Neural cell (in vitro differentiated cells): ENCODE measurements around the gene ZNF358. TPM values are rescaled to one million over a fixed set of nuclear protein-coding genes. Genes with fewer than 3 reads are reported as not detected.
"Not testable (repeated sequence)": the region's sequence is repeated elsewhere in the genome, so short reads cannot be mapped to it uniquely, and the experiment has no call there.

Experiments used
- H2AFZ ChIP-seq: fragments of 200-600, 300-800 bp; sonication (generic), shearing (Covaris generic); 2 replicates; pipeline ENCODE4 v1.6.0; 2014; ENCODE audit warnings: low read depth, mild to moderate bottlenecking, antibody characterized with exemption, low read length, moderate library complexity
- H3F3A ChIP-seq: fragments of 200-600 bp; shearing (Covaris generic); 2 replicates; pipeline ENCODE4 v1.6.1; 2016; ENCODE audit warnings: mild to moderate bottlenecking, moderate library complexity, mixed read lengths, antibody characterized with exemption, low read length; ENCODE audit not compliant: insufficient read depth, poor library complexity, severe bottlenecking
- H3K27ac ChIP-seq: fragments of 200-600, 300-800 bp; sonication (generic), shearing (Covaris generic); 2 replicates; pipeline ENCODE4 v1.5.1; 2014; ENCODE audit warnings: mild to moderate bottlenecking, low read length, moderate library complexity
- H3K27me3 ChIP-seq: fragments of 300-800, 200-600 bp; sonication (generic), shearing (Covaris generic); 2 replicates; pipeline ENCODE4 v1.6.0; 2014; ENCODE audit warnings: mild to moderate bottlenecking, low read depth, low read length, moderate library complexity; ENCODE audit not compliant: insufficient read depth
- H3K36me3 ChIP-seq: fragments of 300-800, 200-600 bp; sonication (generic), shearing (Covaris generic); 2 replicates; pipeline ENCODE4 v1.5.1; 2014; ENCODE audit warnings: mild to moderate bottlenecking, antibody characterized with exemption, low read length, moderate library complexity; ENCODE audit not compliant: insufficient read depth
- H3K4me2 ChIP-seq: fragments of 300-800, 200-600 bp; sonication (generic), shearing (Covaris generic); 2 replicates; pipeline ENCODE4 v1.6.0; 2014; ENCODE audit warnings: mild to moderate bottlenecking, low read length
- H3K4me3 ChIP-seq: fragments of 300-800, 200-600 bp; sonication (generic), shearing (Covaris generic); 2 replicates; pipeline ENCODE4 v1.5.1; 2014; ENCODE audit warnings: mild to moderate bottlenecking, low read length, moderate library complexity
- H3K79me2 ChIP-seq: fragments of 200-600 bp; shearing (Covaris generic); replicated peaks from 2 replicates; pipeline ENCODE4 v1.6.0; 2014; ENCODE audit warnings: mild to moderate bottlenecking, low read length, moderate library complexity; ENCODE audit not compliant: insufficient read depth
- H3K9ac ChIP-seq: fragments of 300-800, 200-600 bp; sonication (generic), shearing (Covaris generic); 2 replicates; pipeline ENCODE4 v1.6.1; 2016; ENCODE audit warnings: mild to moderate bottlenecking, low read length, mixed read lengths
- H3K9me2 ChIP-seq: fragments of 200-600 bp; shearing (Covaris generic); 2 replicates; pipeline ENCODE4 v1.6.1; 2016; ENCODE audit warnings: mild to moderate bottlenecking, low read length, mixed read lengths; ENCODE audit not compliant: insufficient read depth
- H3K9me3 ChIP-seq: fragments of 200-600, 300-800 bp; sonication (generic), shearing (Covaris generic); 2 replicates; pipeline ENCODE4 v1.6.1; 2016; ENCODE audit warnings: mild to moderate bottlenecking, mixed run types, low read length, moderate library complexity, mixed read lengths
- H4K20me1 ChIP-seq: fragments of 200-600 bp; shearing (Covaris generic); 2 replicates; pipeline ENCODE4 v1.6.1; 2016; ENCODE audit warnings: mild to moderate bottlenecking, mixed run types; ENCODE audit not compliant: insufficient read depth
- EP300 ChIP-seq: fragments of 450-650 bp; conservative IDR thresholded peaks from 2 replicates; pipeline ENCODE4 v1.6.1; 2014; ENCODE audit warnings: antibody characterized with exemption, mild to moderate bottlenecking, moderate library complexity; ENCODE audit not compliant: poor library complexity, severe bottlenecking
- EZH2 ChIP-seq: fragments of 200-600, 300-800 bp; shearing (Covaris generic), sonication (generic); IDR thresholded peaks from 2 replicates; pipeline ENCODE4 v1.6.1; 2014; ENCODE audit warnings: antibody characterized with exemption, low read length, borderline replicate concordance, mild to moderate bottlenecking; ENCODE audit not compliant: insufficient read depth, poor library complexity, severe bottlenecking
- MXI1 ChIP-seq: fragments of 450-650 bp; conservative IDR thresholded peaks from 2 replicates; pipeline ENCODE4 v1.6.1; 2014; ENCODE audit warnings: antibody characterized with exemption, mild to moderate bottlenecking; ENCODE audit not compliant: poor library complexity, severe bottlenecking
- POLR2AphosphoS5 ChIP-seq: IDR thresholded peaks from 2 replicates; pipeline ENCODE4 v1.6.1; 2012
- RAD21 ChIP-seq: fragments of 450-650 bp; conservative IDR thresholded peaks from 2 replicates; pipeline ENCODE4 v1.6.1; 2014; ENCODE audit warnings: antibody characterized with exemption, mild to moderate bottlenecking, moderate library complexity
- SMC3 ChIP-seq: fragments of 450-650 bp; conservative IDR thresholded peaks from 2 replicates; pipeline ENCODE4 v1.6.1; 2014; ENCODE audit warnings: antibody characterized with exemption, mild to moderate bottlenecking, moderate library complexity; ENCODE audit not compliant: poor library complexity
- TAF1 ChIP-seq: IDR thresholded peaks from 2 replicates; pipeline ENCODE4 v1.6.1; 2012; ENCODE audit warnings: low read depth
- polyA plus RNA-seq: library from polyadenylated mRNA; depleted of rRNA; stranded (reverse); fragments of >200 nt; gene quantifications from 2 replicates; pipeline ENCODE4 v1.2.3, GENCODE V29; 2014
- TF ChIP-seq, protein P1 (sequence below): IDR thresholded peaks from 2 replicates; pipeline ENCODE4 v1.6.1; 2012; ENCODE audit warnings: borderline replicate concordance
- TF ChIP-seq, protein P2 (sequence below): fragments of 450-650 bp; IDR thresholded peaks from 2 replicates; pipeline ENCODE4 v1.5.1; 2014; ENCODE audit warnings: antibody characterized with exemption, mild to moderate bottlenecking, moderate library complexity; ENCODE audit not compliant: poor library complexity, severe bottlenecking

ZNF358 gene
- polyA plus RNA-seq, 1 donor from 2014 or later: 22.0 TPM

DNA sequence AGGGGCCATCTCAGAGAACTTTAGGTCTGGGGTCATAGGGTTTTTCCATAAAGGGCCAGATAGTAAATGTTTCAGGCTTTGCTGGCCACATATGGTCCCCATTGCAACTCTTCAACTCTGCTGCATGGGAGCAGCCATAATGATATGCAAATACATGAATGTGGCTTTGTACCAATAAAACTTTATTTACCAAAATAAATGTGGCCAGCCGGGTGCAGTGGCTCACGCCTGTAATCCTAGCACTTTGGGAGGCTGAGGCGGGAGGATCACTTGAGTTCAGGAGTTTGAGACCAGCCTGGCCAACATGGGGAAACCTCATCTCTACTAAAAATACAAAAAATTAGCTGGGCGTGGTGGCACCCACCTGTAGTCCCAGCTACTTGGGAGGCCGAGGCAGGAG, 23.1 kb downstream of the ZNF358 start:
- H3K27me3 ChIP-seq, H3K9me2 ChIP-seq, H3K4me3 ChIP-seq, H3K9ac ChIP-seq, H3K9me3 ChIP-seq, H3K36me3 ChIP-seq, H3K79me2 ChIP-seq, H3K27ac ChIP-seq, H3F3A ChIP-seq, H4K20me1 ChIP-seq, H3K4me2 ChIP-seq, H2AFZ ChIP-seq: not testable (repeated sequence)

DNA sequence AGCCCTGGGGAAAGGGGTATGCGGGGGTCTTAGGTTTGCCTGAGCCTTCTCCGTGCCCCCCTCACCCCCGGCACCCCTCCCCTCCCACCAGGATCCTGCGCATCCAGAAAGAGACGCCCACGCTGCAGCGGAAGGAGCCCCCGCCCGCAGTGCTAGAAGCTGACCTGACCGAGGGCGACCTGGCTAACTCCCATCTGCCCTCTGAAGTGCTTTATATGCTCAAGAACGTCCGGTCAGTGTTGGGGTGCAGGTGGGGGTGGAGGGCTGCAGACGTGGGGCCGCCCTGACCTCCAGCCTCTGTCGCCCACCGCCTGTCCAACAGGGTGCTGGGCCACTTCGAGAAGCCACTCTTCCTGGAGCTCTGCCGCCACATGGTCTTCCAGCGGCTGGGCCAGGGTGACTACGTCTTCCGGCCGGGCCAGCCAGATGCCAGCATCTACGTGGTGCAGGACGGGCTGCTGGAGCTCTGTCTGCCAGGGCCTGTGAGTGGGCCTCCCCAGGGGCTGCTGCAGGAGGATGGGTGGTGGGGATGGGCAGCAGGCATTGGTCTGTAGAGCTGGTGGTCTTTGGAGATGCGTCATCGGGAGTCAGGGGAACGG, 24.0 kb downstream of the ZNF358 start:
- Histone ChIP-seq H3K79me2 (no peaks in the 10 kb centered on the region), H3K9ac (no peak overlapping the region), H3K9me3 (no peaks in the 10 kb centered on the region), H3K27ac (no peak overlapping the region), H2AFZ (no peak overlapping the region), H3K36me3 (no peaks in the 10 kb centered on the region), H4K20me1 (no peaks in the 10 kb centered on the region), H3K4me3 (no peak overlapping the region), H3K4me2 (no peak overlapping the region), H3K27me3 (no peaks in the 10 kb centered on the region), H3F3A (no peaks in the 10 kb centered on the region), H3K9me2 (no peaks in the 10 kb centered on the region)
- TF ChIP-seq EP300 (no peak), POLR2AphosphoS5 (no peak)
- TF ChIP-seq, protein P1, sequence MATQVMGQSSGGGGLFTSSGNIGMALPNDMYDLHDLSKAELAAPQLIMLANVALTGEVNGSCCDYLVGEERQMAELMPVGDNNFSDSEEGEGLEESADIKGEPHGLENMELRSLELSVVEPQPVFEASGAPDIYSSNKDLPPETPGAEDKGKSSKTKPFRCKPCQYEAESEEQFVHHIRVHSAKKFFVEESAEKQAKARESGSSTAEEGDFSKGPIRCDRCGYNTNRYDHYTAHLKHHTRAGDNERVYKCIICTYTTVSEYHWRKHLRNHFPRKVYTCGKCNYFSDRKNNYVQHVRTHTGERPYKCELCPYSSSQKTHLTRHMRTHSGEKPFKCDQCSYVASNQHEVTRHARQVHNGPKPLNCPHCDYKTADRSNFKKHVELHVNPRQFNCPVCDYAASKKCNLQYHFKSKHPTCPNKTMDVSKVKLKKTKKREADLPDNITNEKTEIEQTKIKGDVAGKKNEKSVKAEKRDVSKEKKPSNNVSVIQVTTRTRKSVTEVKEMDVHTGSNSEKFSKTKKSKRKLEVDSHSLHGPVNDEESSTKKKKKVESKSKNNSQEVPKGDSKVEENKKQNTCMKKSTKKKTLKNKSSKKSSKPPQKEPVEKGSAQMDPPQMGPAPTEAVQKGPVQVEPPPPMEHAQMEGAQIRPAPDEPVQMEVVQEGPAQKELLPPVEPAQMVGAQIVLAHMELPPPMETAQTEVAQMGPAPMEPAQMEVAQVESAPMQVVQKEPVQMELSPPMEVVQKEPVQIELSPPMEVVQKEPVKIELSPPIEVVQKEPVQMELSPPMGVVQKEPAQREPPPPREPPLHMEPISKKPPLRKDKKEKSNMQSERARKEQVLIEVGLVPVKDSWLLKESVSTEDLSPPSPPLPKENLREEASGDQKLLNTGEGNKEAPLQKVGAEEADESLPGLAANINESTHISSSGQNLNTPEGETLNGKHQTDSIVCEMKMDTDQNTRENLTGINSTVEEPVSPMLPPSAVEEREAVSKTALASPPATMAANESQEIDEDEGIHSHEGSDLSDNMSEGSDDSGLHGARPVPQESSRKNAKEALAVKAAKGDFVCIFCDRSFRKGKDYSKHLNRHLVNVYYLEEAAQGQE: no peak

DNA sequence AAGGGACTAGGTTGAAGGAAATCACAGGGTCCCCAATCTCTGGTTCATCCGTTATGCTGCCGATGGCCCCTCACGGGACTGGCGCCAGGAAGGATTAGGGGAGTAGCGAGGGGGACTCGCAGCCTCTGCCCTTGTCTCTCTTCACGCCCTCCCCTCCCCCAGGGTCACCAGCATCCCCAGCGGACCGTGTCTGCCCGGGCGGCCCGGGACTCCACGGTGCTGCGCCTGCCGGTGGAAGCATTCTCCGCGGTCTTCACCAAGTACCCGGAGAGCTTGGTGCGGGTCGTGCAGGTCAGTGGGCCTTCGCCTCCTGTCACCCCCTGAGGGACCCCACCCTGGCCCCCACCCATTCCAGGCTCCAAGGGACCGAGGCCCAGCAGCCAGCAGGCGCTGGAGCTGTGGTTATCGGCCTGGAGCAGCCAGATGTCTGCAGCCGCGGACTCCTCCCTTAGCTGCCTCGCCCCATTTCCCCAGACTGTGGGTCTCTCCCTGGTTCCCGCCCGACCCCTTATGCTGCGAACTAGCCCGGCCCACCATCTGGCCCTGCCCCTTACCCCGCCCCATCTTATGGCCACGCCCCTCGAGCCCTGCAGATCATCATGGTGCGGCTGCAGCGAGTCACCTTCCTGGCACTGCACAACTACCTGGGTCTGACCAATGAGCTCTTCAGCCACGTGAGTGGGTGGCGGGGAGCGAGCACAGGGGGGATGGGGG, 25.0 kb downstream of the ZNF358 start:
- Histone ChIP-seq H3K9me3 (no peaks in the 10 kb centered on the region), H4K20me1 (no peaks in the 10 kb centered on the region), H3K4me3 (no peak overlapping the region), H2AFZ (no peak overlapping the region), H3K9ac (no peak overlapping the region), H3K27me3 (no peaks in the 10 kb centered on the region), H3K27ac (no peak overlapping the region), H3K9me2 (no peaks in the 10 kb centered on the region), H3F3A (no peaks in the 10 kb centered on the region), H3K79me2 (no peaks in the 10 kb centered on the region), H3K4me2 (no peak overlapping the region), H3K36me3 (no peaks in the 10 kb centered on the region)
- no peak for TF ChIP-seq RAD21
- no peak for TF ChIP-seq MXI1
- TF ChIP-seq, protein P1: no peak
- TF ChIP-seq, protein P2, sequence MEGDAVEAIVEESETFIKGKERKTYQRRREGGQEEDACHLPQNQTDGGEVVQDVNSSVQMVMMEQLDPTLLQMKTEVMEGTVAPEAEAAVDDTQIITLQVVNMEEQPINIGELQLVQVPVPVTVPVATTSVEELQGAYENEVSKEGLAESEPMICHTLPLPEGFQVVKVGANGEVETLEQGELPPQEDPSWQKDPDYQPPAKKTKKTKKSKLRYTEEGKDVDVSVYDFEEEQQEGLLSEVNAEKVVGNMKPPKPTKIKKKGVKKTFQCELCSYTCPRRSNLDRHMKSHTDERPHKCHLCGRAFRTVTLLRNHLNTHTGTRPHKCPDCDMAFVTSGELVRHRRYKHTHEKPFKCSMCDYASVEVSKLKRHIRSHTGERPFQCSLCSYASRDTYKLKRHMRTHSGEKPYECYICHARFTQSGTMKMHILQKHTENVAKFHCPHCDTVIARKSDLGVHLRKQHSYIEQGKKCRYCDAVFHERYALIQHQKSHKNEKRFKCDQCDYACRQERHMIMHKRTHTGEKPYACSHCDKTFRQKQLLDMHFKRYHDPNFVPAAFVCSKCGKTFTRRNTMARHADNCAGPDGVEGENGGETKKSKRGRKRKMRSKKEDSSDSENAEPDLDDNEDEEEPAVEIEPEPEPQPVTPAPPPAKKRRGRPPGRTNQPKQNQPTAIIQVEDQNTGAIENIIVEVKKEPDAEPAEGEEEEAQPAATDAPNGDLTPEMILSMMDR: no peak
- TF ChIP-seq SMC3: no peak
- TF ChIP-seq TAF1: no peak
- TF ChIP-seq EP300: no peak
- no peak for TF ChIP-seq EZH2
- TF ChIP-seq POLR2AphosphoS5: no peak
